ENCODE data around the gene SF3A2.

Gene SF3A2, protein sequence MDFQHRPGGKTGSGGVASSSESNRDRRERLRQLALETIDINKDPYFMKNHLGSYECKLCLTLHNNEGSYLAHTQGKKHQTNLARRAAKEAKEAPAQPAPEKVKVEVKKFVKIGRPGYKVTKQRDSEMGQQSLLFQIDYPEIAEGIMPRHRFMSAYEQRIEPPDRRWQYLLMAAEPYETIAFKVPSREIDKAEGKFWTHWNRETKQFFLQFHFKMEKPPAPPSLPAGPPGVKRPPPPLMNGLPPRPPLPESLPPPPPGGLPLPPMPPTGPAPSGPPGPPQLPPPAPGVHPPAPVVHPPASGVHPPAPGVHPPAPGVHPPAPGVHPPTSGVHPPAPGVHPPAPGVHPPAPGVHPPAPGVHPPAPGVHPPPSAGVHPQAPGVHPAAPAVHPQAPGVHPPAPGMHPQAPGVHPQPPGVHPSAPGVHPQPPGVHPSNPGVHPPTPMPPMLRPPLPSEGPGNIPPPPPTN

DNA sequence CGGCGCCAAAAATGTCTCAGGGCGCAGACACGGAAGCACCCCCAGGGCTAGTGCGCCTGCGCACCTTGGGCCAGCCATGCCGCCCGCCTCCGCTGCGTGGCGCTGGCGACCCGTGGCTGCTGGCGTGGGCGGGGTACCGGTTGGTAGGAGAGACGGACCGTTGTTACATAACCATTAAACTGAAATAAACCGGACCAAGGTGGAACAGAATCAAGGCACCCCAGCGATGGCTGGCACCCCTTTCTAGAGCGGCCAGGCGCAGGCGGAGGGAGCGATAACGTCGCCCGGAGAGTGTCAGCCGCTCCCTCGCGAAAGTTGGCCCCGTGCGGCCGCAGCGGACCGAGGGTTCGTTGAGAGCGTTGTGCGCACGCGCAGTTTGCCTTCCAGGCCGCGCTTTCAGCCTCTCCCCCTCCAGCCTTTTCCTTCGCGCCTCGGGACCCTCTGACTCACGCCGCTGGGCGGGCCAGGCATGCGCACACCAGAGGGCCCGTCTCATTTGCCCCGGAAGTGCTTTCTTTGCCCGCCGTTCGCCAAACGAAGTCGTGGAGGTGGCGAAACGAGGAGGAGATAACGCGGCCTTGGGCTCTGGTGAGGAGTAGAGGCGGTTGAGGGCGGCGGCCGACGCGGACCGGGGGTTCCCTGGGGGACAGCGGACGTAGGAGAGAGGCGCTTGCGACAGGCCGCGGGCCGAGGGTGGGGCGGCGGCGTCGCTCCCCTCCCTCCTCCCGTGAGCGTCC, at the start of gene SF3A2, which contains the start of gene PLEKHJ1:
Gene SF3A2 (plus strand): TSS at position 511 of the 737 bp plus-strand sequence. CDS start 6,595 bp downstream, outside the sequence.
Gene PLEKHJ1 (minus strand): TSS at position 16 of the 737 bp plus-strand sequence. CDS start 81 bp downstream, outside the sequence.
- H2AFZ ChIP-seq (ENCODE audit: low read length, unreplicated experiment): peak within 1 kb of the TSS; percentile 58
- H3K27ac ChIP-seq (ENCODE audit: low read depth, low read length): peak within 1 kb of the TSS; percentile 91
- H3K4me1 ChIP-seq (ENCODE audit: control insufficient read depth, insufficient read depth, low read length, unreplicated experiment): peaks cover 24% of the 10 kb centered on the region
- peaks cover 77% of the 10 kb centered on the region for H3K79me2 ChIP-seq (ENCODE audit: control insufficient read depth, insufficient read depth, low read length, unreplicated experiment)
- no peaks in the 10 kb centered on the region for H3K27me3 ChIP-seq (ENCODE audit: insufficient read depth, low read length)
- no peaks in the 10 kb centered on the region for H3K36me3 ChIP-seq (ENCODE audit: insufficient read depth, low read length)
- peak within 1 kb of the TSS; percentile 94 for H3K4me3 ChIP-seq (ENCODE audit: low read depth, low read length)

DNA sequence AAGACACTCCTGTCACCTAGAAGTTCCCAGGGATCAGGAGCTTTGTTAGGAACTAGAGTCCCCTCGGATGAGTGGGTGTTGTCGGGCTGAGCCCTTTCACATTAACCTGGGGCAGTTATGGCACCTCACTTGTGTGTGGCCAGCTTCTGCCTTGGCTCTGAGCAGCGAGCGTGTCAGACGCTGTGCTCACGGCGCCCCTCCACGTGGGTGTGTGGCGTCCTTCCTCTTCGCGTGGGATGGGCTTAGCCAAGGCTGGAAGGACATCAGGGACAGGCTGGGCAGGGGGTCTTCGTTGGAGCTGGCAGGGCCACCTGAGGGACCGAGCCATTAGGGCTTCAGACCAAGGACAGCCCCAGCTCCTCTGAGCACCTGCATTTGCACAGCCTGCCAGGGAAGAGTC, 49.5 kb upstream of the SF3A2 start:
- 0 out of 2 replicates have a peak, but pooled peaks cover 3% of the 10 kb centered on the region for H3K36me3 ChIP-seq (ENCODE audit: insufficient read depth, low read length)
- H2AFZ ChIP-seq (ENCODE audit: low read length, unreplicated experiment): no peak overlapping the region
- peaks cover 33% of the 10 kb centered on the region for H3K4me1 ChIP-seq (ENCODE audit: control insufficient read depth, insufficient read depth, low read length, unreplicated experiment)
- H3K27me3 ChIP-seq (ENCODE audit: insufficient read depth, low read length): no peaks in the 10 kb centered on the region
- H3K79me2 ChIP-seq (ENCODE audit: control insufficient read depth, insufficient read depth, low read length, unreplicated experiment): peaks cover 52% of the 10 kb centered on the region
- no peak overlapping the region for H3K27ac ChIP-seq (ENCODE audit: low read depth, low read length)
- H3K4me3 ChIP-seq (ENCODE audit: low read depth, low read length): no peak overlapping the region

DNA sequence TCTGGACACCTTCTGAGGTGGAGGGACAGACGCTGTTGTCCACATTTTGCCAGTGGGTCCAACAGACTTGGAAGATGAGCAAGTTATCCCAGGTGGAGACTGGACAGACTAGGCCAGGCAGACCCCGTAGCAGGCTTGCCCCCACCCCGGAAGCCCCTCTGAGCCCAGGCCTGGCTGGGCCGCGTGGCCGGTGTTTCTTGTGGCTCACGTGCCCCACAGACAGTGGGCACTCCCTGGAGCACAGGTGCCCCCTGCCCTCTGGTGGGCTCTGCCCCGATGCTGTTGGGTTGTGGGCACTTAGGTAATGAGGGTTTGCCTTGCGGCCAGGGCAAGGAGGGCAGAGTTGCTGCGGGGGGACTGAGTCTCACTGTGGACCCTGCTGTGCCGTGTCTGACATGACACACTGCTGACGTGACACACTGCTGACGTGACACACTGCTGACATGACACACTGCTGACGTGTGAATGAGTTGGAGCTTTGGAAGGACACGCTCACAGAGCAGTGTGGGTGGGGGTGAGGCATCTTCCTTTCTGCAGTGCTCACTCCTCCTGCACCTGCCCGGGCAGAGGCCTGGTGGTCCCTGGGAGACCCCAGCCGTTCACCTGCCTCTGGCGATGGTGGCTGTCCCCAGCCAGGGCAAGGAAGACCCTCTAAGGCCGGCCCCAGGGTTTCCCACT, 47.8 kb upstream of the SF3A2 start:
- Histone ChIP-seq H3K36me3 (ENCODE audit: insufficient read depth, low read length) (0 out of 2 replicates have a peak, but pooled peaks cover 3% of the 10 kb centered on the region), H3K27ac (ENCODE audit: low read depth, low read length) (peak overlapping the region; percentile 37; the same call in 1 of the 2 replicates), H3K79me2 (ENCODE audit: control insufficient read depth, insufficient read depth, low read length, unreplicated experiment) (peaks cover 43% of the 10 kb centered on the region), H3K4me3 (ENCODE audit: low read depth, low read length) (no peak overlapping the region), H2AFZ (ENCODE audit: low read length, unreplicated experiment) (no peak overlapping the region), H3K27me3 (ENCODE audit: insufficient read depth, low read length) (no peaks in the 10 kb centered on the region), H3K4me1 (ENCODE audit: control insufficient read depth, insufficient read depth, low read length, unreplicated experiment) (peaks cover 22% of the 10 kb centered on the region)

DNA sequence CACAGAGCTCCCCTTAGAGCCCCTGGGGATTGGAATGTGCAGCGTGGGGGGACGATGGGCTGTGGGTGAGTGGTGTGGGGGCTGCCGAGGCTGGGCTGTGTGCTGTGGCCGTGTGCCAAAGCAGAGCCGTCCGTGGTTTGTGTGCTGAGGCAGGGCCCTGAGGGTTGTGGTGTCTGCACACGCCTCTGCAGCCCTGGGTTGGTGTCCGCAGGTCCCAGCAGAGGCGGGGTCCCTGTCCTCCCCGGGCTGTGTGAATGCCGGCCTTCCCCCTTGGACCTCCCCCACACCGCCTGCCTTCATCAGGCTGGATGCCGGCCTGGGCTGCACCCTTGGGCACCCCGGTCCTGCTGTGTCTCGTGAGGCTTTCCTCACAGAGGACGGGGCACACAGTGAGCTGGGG, 46.7 kb upstream of the SF3A2 start:
- H3K27me3 ChIP-seq (ENCODE audit: insufficient read depth, low read length): no peaks in the 10 kb centered on the region
- no peak overlapping the region for H3K27ac ChIP-seq (ENCODE audit: low read depth, low read length)
- H3K36me3 ChIP-seq (ENCODE audit: insufficient read depth, low read length): 0 out of 2 replicates have a peak, but pooled peaks cover 3% of the 10 kb centered on the region
- H3K4me1 ChIP-seq (ENCODE audit: control insufficient read depth, insufficient read depth, low read length, unreplicated experiment): peaks cover 22% of the 10 kb centered on the region
- peaks cover 33% of the 10 kb centered on the region for H3K79me2 ChIP-seq (ENCODE audit: control insufficient read depth, insufficient read depth, low read length, unreplicated experiment)
- no peak overlapping the region for H2AFZ ChIP-seq (ENCODE audit: low read length, unreplicated experiment)
- no peak overlapping the region for H3K4me3 ChIP-seq (ENCODE audit: low read depth, low read length)

DNA sequence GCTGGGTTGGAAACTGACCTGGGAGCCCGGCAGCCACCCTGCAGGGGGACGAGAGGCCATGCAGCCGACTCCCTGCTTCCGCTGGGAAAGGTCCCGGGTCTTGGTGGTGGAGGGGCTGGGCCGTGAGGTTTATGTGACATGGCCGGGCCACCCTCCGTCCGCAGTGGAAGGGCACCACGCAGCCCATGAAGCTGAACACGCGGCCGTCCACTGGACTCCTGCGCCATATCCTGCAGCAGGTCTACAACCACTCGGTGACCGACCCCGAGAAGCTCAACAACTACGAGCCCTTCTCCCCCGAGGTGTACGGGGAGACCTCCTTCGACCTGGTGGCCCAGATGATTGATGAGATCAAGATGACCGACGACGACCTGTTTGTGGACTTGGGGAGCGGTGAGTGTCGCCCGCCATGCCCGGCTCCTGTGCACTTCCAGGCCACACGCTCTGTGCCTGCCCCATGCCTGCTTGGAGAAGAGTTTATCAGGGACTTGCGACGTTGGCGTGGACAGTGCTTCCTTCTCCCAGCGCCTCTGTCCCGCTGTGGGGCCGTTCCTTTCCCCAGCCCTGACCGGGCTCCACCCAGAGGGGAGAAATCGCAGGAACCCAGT, 45.7 kb upstream of the SF3A2 start:
- H3K4me1 ChIP-seq (ENCODE audit: control insufficient read depth, insufficient read depth, low read length, unreplicated experiment): peaks cover 13% of the 10 kb centered on the region
- H3K27ac ChIP-seq (ENCODE audit: low read depth, low read length): no peak overlapping the region
- H3K27me3 ChIP-seq (ENCODE audit: insufficient read depth, low read length): no peaks in the 10 kb centered on the region
- H2AFZ ChIP-seq (ENCODE audit: low read length, unreplicated experiment): no peak overlapping the region
- H3K36me3 ChIP-seq (ENCODE audit: insufficient read depth, low read length): 0 out of 2 replicates have a peak, but pooled peaks cover 3% of the 10 kb centered on the region
- peaks cover 31% of the 10 kb centered on the region for H3K79me2 ChIP-seq (ENCODE audit: control insufficient read depth, insufficient read depth, low read length, unreplicated experiment)
- H3K4me3 ChIP-seq (ENCODE audit: low read depth, low read length): no peak overlapping the region

DNA sequence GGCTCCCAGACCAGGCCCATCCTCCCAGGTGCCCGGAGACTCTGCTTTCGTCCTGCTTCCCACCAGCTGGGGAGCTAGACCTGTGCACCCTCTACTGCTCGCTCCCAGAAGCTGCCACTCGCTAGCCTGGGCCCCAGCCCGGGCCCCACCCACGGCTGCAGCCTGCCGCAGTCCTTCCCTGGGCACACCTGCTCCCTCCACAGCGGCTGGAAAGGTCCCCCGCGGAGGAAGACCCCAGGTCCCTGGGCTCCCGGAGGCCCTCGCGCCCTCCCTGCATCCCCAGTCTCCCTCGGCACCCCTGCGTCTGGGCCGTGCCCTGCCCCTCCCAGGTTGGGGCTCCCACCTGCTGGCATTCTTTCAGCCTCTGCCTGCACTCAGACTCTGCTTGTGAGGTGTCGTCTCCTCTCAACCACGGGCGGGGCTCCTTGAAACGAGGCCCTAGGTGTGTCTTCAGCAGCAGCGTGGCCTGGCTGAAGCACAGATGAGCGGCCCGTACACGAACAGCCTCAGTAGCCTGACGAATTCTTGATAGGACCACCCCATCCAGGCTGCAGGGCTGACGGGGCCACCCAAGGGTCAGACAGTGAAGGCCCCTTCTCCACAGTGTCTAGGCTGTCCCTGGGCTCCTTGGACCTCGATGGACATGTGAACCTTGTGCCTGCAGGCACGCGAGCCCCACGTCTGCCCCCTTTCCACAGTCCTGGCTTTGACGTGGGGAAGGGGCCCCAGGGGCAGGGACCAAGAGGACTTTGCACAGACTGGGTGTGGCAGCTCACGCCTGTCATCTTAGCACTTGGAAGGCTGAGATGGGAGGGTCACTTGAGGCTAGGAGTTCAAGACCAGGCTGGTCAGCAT, 44.9 kb upstream of the SF3A2 start:
- peaks cover 6% of the 10 kb centered on the region for H3K4me1 ChIP-seq (ENCODE audit: control insufficient read depth, insufficient read depth, low read length, unreplicated experiment)
- H3K36me3 ChIP-seq (ENCODE audit: insufficient read depth, low read length): 0 out of 2 replicates have a peak, but pooled peaks cover 3% of the 10 kb centered on the region
- H2AFZ ChIP-seq (ENCODE audit: low read length, unreplicated experiment): no peak overlapping the region
- H3K27me3 ChIP-seq (ENCODE audit: insufficient read depth, low read length): no peaks in the 10 kb centered on the region
- H3K27ac ChIP-seq (ENCODE audit: low read depth, low read length): no peak overlapping the region
- peaks cover 30% of the 10 kb centered on the region for H3K79me2 ChIP-seq (ENCODE audit: control insufficient read depth, insufficient read depth, low read length, unreplicated experiment)
- H3K4me3 ChIP-seq (ENCODE audit: low read depth, low read length): no peak overlapping the region

DNA sequence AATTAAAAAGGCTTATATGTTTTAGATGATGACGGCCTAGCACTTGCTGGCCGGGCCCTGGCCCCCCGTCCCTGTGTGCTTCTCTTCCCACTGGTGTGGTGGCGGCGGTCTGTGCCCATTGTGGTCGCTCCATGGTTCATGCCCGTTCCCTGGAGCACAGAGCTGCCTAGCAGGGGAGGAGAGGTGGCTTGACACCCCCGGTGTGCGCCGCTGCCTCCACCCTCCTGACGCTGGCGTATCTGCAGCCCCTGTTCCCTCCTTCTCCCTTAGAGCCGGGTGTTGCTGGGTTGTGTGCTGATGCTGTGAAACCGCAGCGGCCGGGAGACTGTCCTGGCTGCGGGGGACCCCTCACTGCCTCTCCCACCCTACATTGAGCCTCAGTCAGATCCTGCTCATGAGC, 43.8 kb upstream of the SF3A2 start:
- Histone ChIP-seq H3K36me3 (ENCODE audit: insufficient read depth, low read length) (0 out of 2 replicates have a peak, but pooled peaks cover 3% of the 10 kb centered on the region), H3K27ac (ENCODE audit: low read depth, low read length) (no peak overlapping the region), H3K4me3 (ENCODE audit: low read depth, low read length) (no peak overlapping the region), H2AFZ (ENCODE audit: low read length, unreplicated experiment) (no peak overlapping the region), H3K79me2 (ENCODE audit: control insufficient read depth, insufficient read depth, low read length, unreplicated experiment) (peaks cover 28% of the 10 kb centered on the region), H3K4me1 (ENCODE audit: control insufficient read depth, insufficient read depth, low read length, unreplicated experiment) (no peaks in the 10 kb centered on the region), H3K27me3 (ENCODE audit: insufficient read depth, low read length) (no peaks in the 10 kb centered on the region)

DNA sequence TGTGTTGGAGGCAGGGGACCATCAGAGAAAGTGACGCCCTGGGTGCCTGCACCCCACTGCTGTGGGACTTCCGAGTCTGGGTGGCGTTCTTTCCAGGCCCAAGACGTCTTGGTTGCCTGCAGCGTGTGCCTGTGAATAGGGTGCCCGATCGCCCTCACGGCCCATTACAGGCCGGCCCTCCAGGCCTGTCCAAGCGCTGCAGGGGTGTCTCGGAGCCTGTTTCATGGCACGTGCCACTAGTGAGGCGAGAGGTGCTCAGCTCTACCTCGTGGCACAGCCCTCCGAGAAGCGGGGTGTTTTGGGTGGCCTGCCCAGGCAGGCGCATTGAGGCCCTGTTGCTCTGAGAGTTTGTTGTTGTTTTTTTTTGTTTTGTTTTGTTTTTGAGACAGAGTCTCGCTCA, 42.8 kb upstream of the SF3A2 start:
- Histone ChIP-seq H3K4me1 (ENCODE audit: control insufficient read depth, insufficient read depth, low read length, unreplicated experiment) (no peaks in the 10 kb centered on the region), H3K36me3 (ENCODE audit: insufficient read depth, low read length) (0 out of 2 replicates have a peak, but pooled peaks cover 3% of the 10 kb centered on the region), H3K27me3 (ENCODE audit: insufficient read depth, low read length) (no peaks in the 10 kb centered on the region), H3K79me2 (ENCODE audit: control insufficient read depth, insufficient read depth, low read length, unreplicated experiment) (peaks cover 28% of the 10 kb centered on the region), H3K27ac (ENCODE audit: low read depth, low read length) (no peak overlapping the region), H2AFZ (ENCODE audit: low read length, unreplicated experiment) (no peak overlapping the region), H3K4me3 (ENCODE audit: low read depth, low read length) (no peak overlapping the region)

DNA sequence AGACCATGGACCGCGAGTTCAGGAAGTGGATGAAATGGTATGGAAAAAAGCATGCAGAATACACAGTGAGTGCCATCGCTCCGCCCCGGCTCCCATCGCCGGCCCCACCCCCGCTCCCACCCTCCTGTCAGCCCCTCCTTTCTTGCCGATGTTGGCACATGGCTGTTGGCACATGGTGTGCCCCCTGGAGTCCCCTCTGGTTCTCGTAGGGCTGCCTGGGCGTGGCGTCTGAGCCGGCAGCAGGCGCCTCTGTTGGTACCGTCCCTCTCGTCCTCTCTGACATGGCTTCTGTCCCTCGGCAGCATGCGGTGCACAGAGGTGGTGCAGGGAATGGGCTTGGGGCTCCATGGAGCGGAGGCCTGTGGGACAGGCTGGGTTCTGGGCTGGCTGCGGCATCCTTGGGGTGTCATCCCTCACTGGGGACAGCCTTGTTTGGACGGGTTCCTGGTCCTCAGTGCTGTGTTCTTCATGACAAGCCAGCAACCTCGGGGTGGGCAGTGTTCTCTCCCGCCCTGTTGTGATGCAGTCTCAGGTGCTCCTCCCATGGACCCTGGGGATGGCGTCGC, 42.0 kb upstream of the SF3A2 start:
- Histone ChIP-seq H3K79me2 (ENCODE audit: control insufficient read depth, insufficient read depth, low read length, unreplicated experiment) (peaks cover 28% of the 10 kb centered on the region), H3K36me3 (ENCODE audit: insufficient read depth, low read length) (0 out of 2 replicates have a peak, but pooled peaks cover 3% of the 10 kb centered on the region), H3K27ac (ENCODE audit: low read depth, low read length) (no peak overlapping the region), H3K27me3 (ENCODE audit: insufficient read depth, low read length) (no peaks in the 10 kb centered on the region), H3K4me1 (ENCODE audit: control insufficient read depth, insufficient read depth, low read length, unreplicated experiment) (no peaks in the 10 kb centered on the region), H2AFZ (ENCODE audit: low read length, unreplicated experiment) (no peak overlapping the region), H3K4me3 (ENCODE audit: low read depth, low read length) (no peak overlapping the region)

Data from ACC112 (cell line).